ENCODE measurements around the gene LRRC57. TPM values are rescaled to one million over a fixed set of nuclear protein-coding genes. Genes with fewer than 3 reads are reported as not detected.

The LRRC57 gene
- total and polyA plus RNA-seq, 2 of the 13 experiments (the other 11 are each of a cell fraction or from before 2014, with no cell fraction given) = 5.8 to 14.8 TPM

DNA sequence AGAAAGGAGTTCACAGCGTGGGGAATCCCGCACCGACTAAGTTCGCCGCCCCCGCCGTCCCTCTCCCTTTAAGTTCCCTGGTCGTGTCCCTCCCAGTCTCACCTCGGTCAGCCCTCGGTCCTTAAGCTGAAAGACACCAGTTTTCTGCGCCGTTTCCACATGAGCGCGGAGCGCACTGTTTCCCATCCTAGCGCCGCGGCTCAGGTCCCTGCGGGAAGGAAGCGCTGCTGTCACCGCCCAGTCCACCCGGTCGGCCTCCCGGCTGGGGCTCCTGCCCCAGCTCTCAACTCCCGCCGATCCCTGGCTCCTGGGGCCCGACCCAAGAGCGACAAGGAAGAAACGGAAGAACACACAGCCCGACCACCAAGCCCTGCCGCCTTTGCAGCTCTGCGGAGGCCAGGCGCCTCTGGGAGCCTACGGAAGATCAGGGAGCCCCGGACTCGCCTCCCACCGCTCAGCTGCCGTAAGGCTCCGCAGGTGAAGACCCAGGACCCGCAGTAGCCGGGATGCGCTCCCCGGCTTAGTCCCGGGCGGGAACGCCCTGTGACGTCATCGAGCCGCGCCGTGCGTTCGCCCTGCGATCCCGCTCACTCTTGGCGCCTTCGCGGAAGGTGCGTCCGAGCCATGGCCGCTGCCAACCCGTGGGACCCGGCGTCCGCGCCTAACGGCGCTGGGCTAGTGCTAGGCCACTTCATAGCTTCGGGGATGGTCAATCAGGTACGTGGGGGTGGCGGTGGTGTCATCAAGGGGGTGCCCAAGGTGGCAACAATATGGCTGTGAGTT, at the start of gene LRRC57, which contains the start of gene HAUS2 (continued):
- TF ChIP-seq, protein P1, sequence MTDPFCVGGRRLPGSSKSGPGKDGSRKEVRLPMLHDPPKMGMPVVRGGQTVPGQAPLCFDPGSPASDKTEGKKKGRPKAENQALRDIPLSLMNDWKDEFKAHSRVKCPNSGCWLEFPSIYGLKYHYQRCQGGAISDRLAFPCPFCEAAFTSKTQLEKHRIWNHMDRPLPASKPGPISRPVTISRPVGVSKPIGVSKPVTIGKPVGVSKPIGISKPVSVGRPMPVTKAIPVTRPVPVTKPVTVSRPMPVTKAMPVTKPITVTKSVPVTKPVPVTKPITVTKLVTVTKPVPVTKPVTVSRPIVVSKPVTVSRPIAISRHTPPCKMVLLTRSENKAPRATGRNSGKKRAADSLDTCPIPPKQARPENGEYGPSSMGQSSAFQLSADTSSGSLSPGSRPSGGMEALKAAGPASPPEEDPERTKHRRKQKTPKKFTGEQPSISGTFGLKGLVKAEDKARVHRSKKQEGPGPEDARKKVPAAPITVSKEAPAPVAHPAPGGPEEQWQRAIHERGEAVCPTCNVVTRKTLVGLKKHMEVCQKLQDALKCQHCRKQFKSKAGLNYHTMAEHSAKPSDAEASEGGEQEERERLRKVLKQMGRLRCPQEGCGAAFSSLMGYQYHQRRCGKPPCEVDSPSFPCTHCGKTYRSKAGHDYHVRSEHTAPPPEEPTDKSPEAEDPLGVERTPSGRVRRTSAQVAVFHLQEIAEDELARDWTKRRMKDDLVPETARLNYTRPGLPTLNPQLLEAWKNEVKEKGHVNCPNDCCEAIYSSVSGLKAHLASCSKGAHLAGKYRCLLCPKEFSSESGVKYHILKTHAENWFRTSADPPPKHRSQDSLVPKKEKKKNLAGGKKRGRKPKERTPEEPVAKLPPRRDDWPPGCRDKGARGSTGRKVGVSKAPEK (CRISPR knock-in tag; IDR thresholded peaks at IDR 0.05; ENCODE audit: borderline replicate concordance) = peak; percentile 73; the same call in 1 of the 2 replicates
- TF ChIP-seq, protein P2, sequence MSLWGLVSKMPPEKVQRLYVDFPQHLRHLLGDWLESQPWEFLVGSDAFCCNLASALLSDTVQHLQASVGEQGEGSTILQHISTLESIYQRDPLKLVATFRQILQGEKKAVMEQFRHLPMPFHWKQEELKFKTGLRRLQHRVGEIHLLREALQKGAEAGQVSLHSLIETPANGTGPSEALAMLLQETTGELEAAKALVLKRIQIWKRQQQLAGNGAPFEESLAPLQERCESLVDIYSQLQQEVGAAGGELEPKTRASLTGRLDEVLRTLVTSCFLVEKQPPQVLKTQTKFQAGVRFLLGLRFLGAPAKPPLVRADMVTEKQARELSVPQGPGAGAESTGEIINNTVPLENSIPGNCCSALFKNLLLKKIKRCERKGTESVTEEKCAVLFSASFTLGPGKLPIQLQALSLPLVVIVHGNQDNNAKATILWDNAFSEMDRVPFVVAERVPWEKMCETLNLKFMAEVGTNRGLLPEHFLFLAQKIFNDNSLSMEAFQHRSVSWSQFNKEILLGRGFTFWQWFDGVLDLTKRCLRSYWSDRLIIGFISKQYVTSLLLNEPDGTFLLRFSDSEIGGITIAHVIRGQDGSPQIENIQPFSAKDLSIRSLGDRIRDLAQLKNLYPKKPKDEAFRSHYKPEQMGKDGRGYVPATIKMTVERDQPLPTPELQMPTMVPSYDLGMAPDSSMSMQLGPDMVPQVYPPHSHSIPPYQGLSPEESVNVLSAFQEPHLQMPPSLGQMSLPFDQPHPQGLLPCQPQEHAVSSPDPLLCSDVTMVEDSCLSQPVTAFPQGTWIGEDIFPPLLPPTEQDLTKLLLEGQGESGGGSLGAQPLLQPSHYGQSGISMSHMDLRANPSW (CRISPR knock-in tag; IDR thresholded peaks at IDR 0.05; ENCODE audit: borderline replicate concordance) = peak; percentile 34; the same call in 1 of the 2 replicates
- TF ChIP-seq MTF2 (CRISPR knock-in tag; IDR thresholded peaks at IDR 0.05; ENCODE audit: borderline replicate concordance) (no peak), DMAP1 (CRISPR knock-in tag; IDR thresholded peaks at IDR 0.05) (peak; percentile 95), TBP (CRISPR knock-in tag; IDR thresholded peaks at IDR 0.05) (no peak), ZNF282 (IDR thresholded peaks at IDR 0.05; ENCODE audit: partially characterized antibody) (no peak), ZMYM2 (CRISPR knock-in tag; IDR thresholded peaks at IDR 0.05) (0 out of 2 replicates have a peak, but pooled peaks have one; percentile 27), ZBTB38 (CRISPR knock-in tag; IDR thresholded peaks at IDR 0.05) (peak; percentile 90), ARNT (IDR thresholded peaks at IDR 0.05) (no peak), CREM (IDR thresholded peaks at IDR 0.05) (peak; percentile 97), CREM (CRISPR knock-in tag; IDR thresholded peaks at IDR 0.05) (peak; percentile 84), IKZF4 (CRISPR knock-in tag; IDR thresholded peaks at IDR 0.05; ENCODE audit: borderline replicate concordance, low read depth, not compliant biosample characterization) (no peak), HCFC1 (IDR thresholded peaks at IDR 0.05; ENCODE audit: low read depth, low read length) (peak; percentile 56; the same call in 1 of the 2 replicates), ZNF766 (CRISPR knock-in tag; IDR thresholded peaks at IDR 0.05; ENCODE audit: borderline replicate concordance) (0 out of 2 replicates have a peak, but pooled peaks have one; percentile 82), ZNF577 (CRISPR knock-in tag; IDR thresholded peaks at IDR 0.05; ENCODE audit: borderline replicate concordance, low read depth) (no peak), SYNCRIP (IDR thresholded peaks at IDR 0.05; ENCODE audit: insufficient read depth, low read depth, low read length) (no peak), RARG (CRISPR knock-in tag; IDR thresholded peaks at IDR 0.05; ENCODE audit: low read depth) (no peak)
- TF ChIP-seq, protein P3, sequence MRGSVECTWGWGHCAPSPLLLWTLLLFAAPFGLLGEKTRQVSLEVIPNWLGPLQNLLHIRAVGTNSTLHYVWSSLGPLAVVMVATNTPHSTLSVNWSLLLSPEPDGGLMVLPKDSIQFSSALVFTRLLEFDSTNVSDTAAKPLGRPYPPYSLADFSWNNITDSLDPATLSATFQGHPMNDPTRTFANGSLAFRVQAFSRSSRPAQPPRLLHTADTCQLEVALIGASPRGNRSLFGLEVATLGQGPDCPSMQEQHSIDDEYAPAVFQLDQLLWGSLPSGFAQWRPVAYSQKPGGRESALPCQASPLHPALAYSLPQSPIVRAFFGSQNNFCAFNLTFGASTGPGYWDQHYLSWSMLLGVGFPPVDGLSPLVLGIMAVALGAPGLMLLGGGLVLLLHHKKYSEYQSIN (CRISPR knock-in tag; IDR thresholded peaks at IDR 0.05; ENCODE audit: borderline replicate concordance) = no peak
- TF ChIP-seq, protein P4, sequence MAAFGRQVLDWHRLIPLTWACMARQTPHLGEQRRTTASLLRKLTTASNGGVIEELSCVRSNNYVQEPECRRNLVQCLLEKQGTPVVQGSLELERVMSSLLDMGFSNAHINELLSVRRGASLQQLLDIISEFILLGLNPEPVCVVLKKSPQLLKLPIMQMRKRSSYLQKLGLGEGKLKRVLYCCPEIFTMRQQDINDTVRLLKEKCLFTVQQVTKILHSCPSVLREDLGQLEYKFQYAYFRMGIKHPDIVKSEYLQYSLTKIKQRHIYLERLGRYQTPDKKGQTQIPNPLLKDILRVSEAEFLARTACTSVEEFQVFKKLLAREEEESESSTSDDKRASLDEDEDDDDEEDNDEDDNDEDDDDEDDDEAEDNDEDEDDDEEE (CRISPR knock-in tag; IDR thresholded peaks at IDR 0.05) = no peak
- TF ChIP-seq, protein P5, sequence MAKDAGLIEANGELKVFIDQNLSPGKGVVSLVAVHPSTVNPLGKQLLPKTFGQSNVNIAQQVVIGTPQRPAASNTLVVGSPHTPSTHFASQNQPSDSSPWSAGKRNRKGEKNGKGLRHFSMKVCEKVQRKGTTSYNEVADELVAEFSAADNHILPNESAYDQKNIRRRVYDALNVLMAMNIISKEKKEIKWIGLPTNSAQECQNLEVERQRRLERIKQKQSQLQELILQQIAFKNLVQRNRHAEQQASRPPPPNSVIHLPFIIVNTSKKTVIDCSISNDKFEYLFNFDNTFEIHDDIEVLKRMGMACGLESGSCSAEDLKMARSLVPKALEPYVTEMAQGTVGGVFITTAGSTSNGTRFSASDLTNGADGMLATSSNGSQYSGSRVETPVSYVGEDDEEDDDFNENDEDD (CRISPR knock-in tag; IDR thresholded peaks at IDR 0.05; ENCODE audit: borderline replicate concordance) = peak; percentile 97

Measured in HepG2 (cell line).